K562 (cell line): Measurements from ENCODE around the gene DGCR2. TPM values are rescaled to one million over a fixed set of nuclear protein-coding genes. Genes with fewer than 3 reads are reported as not detected.

Experiments used
- ATAC-seq: fragments of 200-7000 bp; cut with Tn5 transposase; 3 replicates; pipeline ENCODE4 v1.9.1; 2020; ENCODE audit warnings: moderate library complexity
- BruUV-seq: library from RNA; stranded (reverse); fragments of 400-500 nt; replicated peaks from 2 replicates; lab custom pipeline; 2021; lab: Mats Ljungman, UMichigan
- CTCF ChIA-PET: fragments of 300-600 bp; formaldehyde crosslinking; extraction: SDS; loops from one replicate; lab custom pipeline; 2021; ENCODE audit warnings: low intra/inter-chr PET ratio; lab: Yijun Ruan, JAX
- POLR2A ChIA-PET: fragments of 300-600, 350-650 bp; sonication (Branson Sonifier 250); formaldehyde crosslinking; extraction: SDS; loops from one replicate; lab custom pipeline; 2021; ENCODE audit warnings: antibody characterized with exemption, inconsistent platforms; lab: Yijun Ruan, JAX
- DNase-seq, 4 experiments: peaks; one replicate each; pipeline versions ENCODE4 v3.0.0 to v3.0.0-alpha.2; 2011 to 2018; ENCODE audit warnings: low spot score in 3 of 4, mixed read lengths in 3 of 4; ENCODE audit errors: extremely low read depth in 1 of 4
- FAIRE-seq: peaks from 2 replicates; lab custom pipeline; 2011; peaks lifted over from hg19 to GRCh38; lab: Jason Lieb, UNC
- H2AFZ ChIP-seq: 2 replicates; pipeline ENCODE4 v1.6.0; 2011; ENCODE audit warnings: low read depth, low read length, control low read depth, inconsistent platforms
- H3K27ac ChIP-seq: fragments of 200-600 bp; 3 replicates; pipeline ENCODE4 v1.8.0; 2011; ENCODE audit warnings: low read depth, mild to moderate bottlenecking, control low read depth, inconsistent platforms, low read length, moderate library complexity, mixed read lengths; ENCODE audit errors: extremely low read depth
- H3K27me3 ChIP-seq, 2 experiments: fragments of 300-600 bp in 1 of 2; 2 replicates in 1 of 2; 3 replicates in 1 of 2; pipeline versions ENCODE4 v1.6.0 to v1.8.0; 2011; ENCODE audit warnings: inconsistent platforms in 2 of 2, low read length in 2 of 2, mild to moderate bottlenecking in 1 of 2, mixed read lengths in 1 of 2, moderate library complexity in 1 of 2; ENCODE audit not compliant: control insufficient read depth in 2 of 2, insufficient read depth in 2 of 2
- H3K36me3 ChIP-seq: fragments of 300-600 bp; 3 replicates; pipeline ENCODE4 v1.8.0; 2011; ENCODE audit warnings: mild to moderate bottlenecking, low read length, inconsistent platforms; ENCODE audit not compliant: control insufficient read depth, insufficient read depth
- H3K4me1 ChIP-seq, 2 experiments: fragments of 200-600 bp in 1 of 2; replicated peaks in 1 of 2; 2 replicates in 1 of 2; 3 replicates in 1 of 2; pipeline versions ENCODE4 v1.5.1 to v1.8.0; 2011; ENCODE audit warnings: inconsistent platforms in 2 of 2, low read length in 2 of 2, mild to moderate bottlenecking in 1 of 2, mixed read lengths in 1 of 2, moderate library complexity in 1 of 2; ENCODE audit not compliant: control insufficient read depth in 2 of 2, insufficient read depth in 2 of 2
- H3K4me2 ChIP-seq: 2 replicates; pipeline ENCODE4 v1.6.1; 2011; ENCODE audit warnings: low read length, control low read depth, inconsistent platforms, mixed read lengths; ENCODE audit not compliant: insufficient read depth
- H3K4me3 ChIP-seq: fragments of 200-600 bp; sonication (generic), shearing (Covaris generic); 2 replicates; pipeline ENCODE4 v1.5.1; 2016; ENCODE audit warnings: control low read depth, inconsistent platforms
- H3K79me2 ChIP-seq: fragments of 200-600 bp; 3 replicates; pipeline ENCODE4 v1.8.0; 2011; ENCODE audit warnings: low read length, inconsistent platforms; ENCODE audit not compliant: control insufficient read depth, insufficient read depth
- H3K9ac ChIP-seq, 2 experiments: 2 replicates each; pipeline versions ENCODE4 v1.6.0 to v1.6.1; 2011; ENCODE audit warnings: low read depth in 2 of 2, low read length in 2 of 2, control low read depth in 1 of 2, inconsistent platforms in 1 of 2, mild to moderate bottlenecking in 1 of 2, mixed read lengths in 1 of 2; ENCODE audit not compliant: insufficient read depth in 1 of 2
- H3K9me1 ChIP-seq: one replicate; pipeline ENCODE4 v1.6.0; 2011; ENCODE audit warnings: inconsistent platforms, mild to moderate bottlenecking, low read length, moderate library complexity; ENCODE audit not compliant: control insufficient read depth, insufficient read depth
- H3K9me3 ChIP-seq: replicated peaks from 2 replicates; pipeline ENCODE4 v1.5.1; 2011; ENCODE audit warnings: low read depth, low read length, inconsistent platforms; ENCODE audit not compliant: control insufficient read depth, insufficient read depth
- H4K20me1 ChIP-seq: replicated peaks from 2 replicates; pipeline ENCODE4 v1.6.1; 2011; ENCODE audit warnings: low read length, inconsistent platforms, mixed read lengths; ENCODE audit not compliant: control insufficient read depth, insufficient read depth
- ELF1 ChIP-seq: fragments of 200-800 bp; sonication (Bioruptor generic); IDR thresholded peaks from 2 replicates; pipeline ENCODE4 v1.6.1; 2016; ENCODE audit warnings: missing genetic modification characterization, missing compliant biosample characterization
- IFI16 ChIP-seq: fragments of 250-450 bp; sonication (Bioruptor Pico); IDR thresholded peaks from 2 replicates; pipeline ENCODE4 v2.1.2; 2022; ENCODE audit warnings: mild to moderate bottlenecking, inconsistent platforms
- KDM1A ChIP-seq, 2 experiments: fragments of 450-650 bp; IDR thresholded peaks; 2 replicates each; pipeline ENCODE4 v1.6.1; 2016; ENCODE audit warnings: mild to moderate bottlenecking in 2 of 2
- MAFF ChIP-seq: IDR thresholded peaks from 2 replicates; pipeline ENCODE4 v1.6.1; 2012; ENCODE audit warnings: low read length, improper control_type of control experiment
- MAFG ChIP-seq: fragments of 450-650 bp; conservative IDR thresholded peaks from 2 replicates; pipeline ENCODE4 v1.6.1; 2016; ENCODE audit warnings: missing genetic modification characterization, missing compliant biosample characterization
- NCOR1 ChIP-seq: fragments of 450-650 bp; IDR thresholded peaks from 2 replicates; pipeline ENCODE4 v1.6.1; 2016; ENCODE audit warnings: mild to moderate bottlenecking, moderate library complexity
- PRMT5 ChIP-seq: sonication (generic); formaldehyde crosslinking; IDR thresholded peaks from 2 replicates; pipeline ENCODE4 v1.5.0; 2020; ENCODE audit warnings: missing genetic modification reagents
- RFX7 ChIP-seq: fragments of 250-450 bp; sonication (Bioruptor Pico); IDR thresholded peaks from 2 replicates; pipeline ENCODE4 v1.5.1; 2021; ENCODE audit warnings: mild to moderate bottlenecking
- TSHZ1 ChIP-seq: fragments of 250-450 bp; sonication (Bioruptor Pico); IDR thresholded peaks from 2 replicates; pipeline ENCODE4 v1.4.0; 2020; ENCODE audit warnings: mild to moderate bottlenecking, moderate library complexity
- ZBED1 ChIP-seq: IDR thresholded peaks from 2 replicates; pipeline ENCODE4 v1.6.1; 2014
- ZNF395 ChIP-seq: fragments of 200-800 bp; sonication (Bioruptor generic); IDR thresholded peaks from 2 replicates; pipeline ENCODE4 v1.6.1; 2017; ENCODE audit warnings: missing genetic modification characterization, missing compliant biosample characterization
- ZNF436 ChIP-seq: fragments of 250-450, 450-650 bp; sonication (Bioruptor Pico); formaldehyde crosslinking; IDR thresholded peaks from 2 replicates; pipeline ENCODE4 v1.7.0; 2020; ENCODE audit warnings: mild to moderate bottlenecking
- WGBS: fragments of 100-300 bp; shearing (Covaris generic); methylation state at CpG from one replicate; pipeline ENCODE4 v1.1.6; 2016; ENCODE audit warnings: low coverage, mixed read lengths; ENCODE audit not compliant: insufficient coverage; ENCODE audit errors: missing lambda C conversion rate; 5-methylcytosine and 5-hydroxymethylcytosine counted together
- in situ Hi-C: fragments of 300-500 bp; cut with MboI; formaldehyde crosslinking; loops from 4 replicates; pipeline ENCODE4 v1.15.0; 2018; ENCODE audit warnings: inconsistent platforms, mixed read lengths
- intact Hi-C: fragments of 100-400 bp; cut with micrococcal nuclease; formaldehyde crosslinking; loops from 2 replicates; pipeline ENCODE4 v1.14.2; 2022
- polyA plus RNA-seq, 8 experiments: library from polyadenylated mRNA; depleted of rRNA in 4 of 8; stranded (reverse) in 5 of 8; unstranded in 3 of 8; fragments of >200 nt; fragmentation: Nextera tagmentation in 2 of 8; fragmentation: Illumina TruSeq in 1 of 8; extraction: Ambion mirVana in 2 of 8; extraction: Trizol in 1 of 8; gene quantifications; 2 replicates each; pipeline versions ENCODE4 v1.2.1 to v1.2.3, GENCODE V29; 2011 to 2014; ENCODE audit warnings: inconsistent platforms in 1 of 8, missing spikeins in 1 of 8
- total RNA-seq, 7 experiments: library from RNA; depleted of rRNA in 6 of 7; stranded (reverse); fragments of >200 nt in 6 of 7; fragmentation: Illumina TruSeq in 2 of 7; extraction: Trizol in 2 of 7; gene quantifications; 2 replicates each; pipeline versions ENCODE4 v1.2.1 to v1.2.3, GENCODE V29; 2011 to 2021; ENCODE audit warnings: low replicate concordance in 1 of 7

The DGCR2 gene
- total and polyA plus RNA-seq, 9 of the 15 experiments (the other 6 are each of a cell fraction or from before 2014, with no cell fraction given): 0.69 to 101 (median 56.4) TPM

- peak; percentile 8; the same call in 1 of the 2 replicates for TF ChIP-seq ZNF395 (CRISPR knock-in tag)
- no peak for TF ChIP-seq ZNF436 (CRISPR knock-in tag)
- no peak for TF ChIP-seq MAFG
These were observed 9.9 kb upstream of the DGCR2 start (continued) for GRCh38 chr22:19132153-19132552.

GRCh38 chr22:19131685-19132015 lies 9.4 kb upstream of the DGCR2 start:
- Histone ChIP-seq H3K9me1 (peaks cover 11% of the 10 kb centered on the region), H3K9ac (no peak overlapping the region), H3K4me1 (peaks cover 0 to 42% of the 10 kb centered on the region in 2 experiments; a peak in 1 of 5 replicates), H3K36me3 (peaks cover 50% of the 10 kb centered on the region), H3K9me3 (no peaks in the 10 kb centered on the region), H3K4me2 (no peak overlapping the region), H3K79me2 (no peaks in the 10 kb centered on the region), H3K4me3 (no peak overlapping the region), H3K27me3 (peaks cover 0 to 6% of the 10 kb centered on the region in 2 experiments; a peak in 3 of 5 replicates), H3K27ac (no peak overlapping the region), H4K20me1 (peaks cover 17% of the 10 kb centered on the region; the same call in 1 of the 2 replicates), H2AFZ (no peak overlapping the region)
- FAIRE-seq (no peak), DNase-seq (no peak), ATAC-seq (no peak)
- intact Hi-C loops (loop anchor here (10.0 kb wide), 1 partner anchor 57 kb away; no protein-coding TSS in a partner anchor), in situ Hi-C loops (no loop called here)
- ChIA-PET POLR2A (interaction anchor here (1.1 to 4.4 kb wide), 4 partner anchors 9 to 16 kb away, joined by 4 to 38 read pairs (median 14); partner anchors contain the start of genes DGCR2 and ESS2), CTCF (no interaction called here)
- TF ChIP-seq RFX7 (no peak), ELF1 (tag) (no peak), TSHZ1 (CRISPR knock-in tag) (no peak), NCOR1 (no peak), IFI16 (CRISPR knock-in tag) (no peak), KDM1A (IDR thresholded peaks at IDR 0.05) (no peak), PRMT5 (CRISPR knock-in tag) (peak; percentile 49; the same call in 1 of the 2 replicates), MAFF (no peak), ZBED1 (no peak)
- no TSS peak for BruUV-seq
- WGBS: 92% methylated on average over 19 of the region's 19 CpGs
